Upper lobe of left lung (tissue), 4 donors: ENCODE measurements around the gene TTI1.

ENCODE experiments used
- CTCF ChIP-seq, 6 experiments: fragments of 450-650 bp in 4 of 6; fragments of 200-600 bp in 2 of 6; sonication (generic) in 2 of 6; IDR thresholded peaks; one replicate each; pipeline ENCODE4 v1.5.1; 2016 to 2019; ENCODE audit warnings: antibody characterized with exemption in 6 of 6
- POLR2A ChIP-seq, 4 donors: fragments of 450-650 bp; IDR thresholded peaks; one replicate each; pipeline ENCODE4 v1.5.1; 2016 to 2017; ENCODE audit warnings: antibody characterized with exemption in 4 of 4, mild to moderate bottlenecking in 2 of 4
- POLR2AphosphoS5 ChIP-seq, 2 donors: sonication (generic); formaldehyde crosslinking; IDR thresholded peaks; one replicate each; pipeline ENCODE4 v1.5.1; 2017; ENCODE audit warnings: antibody characterized with exemption in 2 of 2

GRCh38 chr20:37976887-37977286 is 56.4 kb downstream of the TTI1 start:
- TF ChIP-seq POLR2AphosphoS5 (IDR thresholded peaks at IDR 0.05) (no peak), CTCF (IDR thresholded peaks at IDR 0.05) (no peak), POLR2A (IDR thresholded peaks at IDR 0.05) (no peak)
